K562 (cell line): ENCODE data around the gene FOXI1. TPM values are rescaled to one million over a fixed set of nuclear protein-coding genes. Genes with fewer than 3 reads are reported as not detected.

Source experiments
- ATAC-seq: fragments of 200-7000 bp; cut with Tn5 transposase; 3 replicates; pipeline ENCODE4 v1.9.1; 2020; ENCODE audit warnings: moderate library complexity
- BruUV-seq: library from RNA; stranded (reverse); fragments of 400-500 nt; replicated peaks from 2 replicates; lab custom pipeline; 2021; lab: Mats Ljungman, UMichigan
- CTCF ChIA-PET: fragments of 300-600 bp; formaldehyde crosslinking; extraction: SDS; loops from one replicate; lab custom pipeline; 2021; ENCODE audit warnings: low intra/inter-chr PET ratio; lab: Yijun Ruan, JAX
- POLR2A ChIA-PET: fragments of 300-600, 350-650 bp; sonication (Branson Sonifier 250); formaldehyde crosslinking; extraction: SDS; loops from one replicate; lab custom pipeline; 2021; ENCODE audit warnings: antibody characterized with exemption, inconsistent platforms; lab: Yijun Ruan, JAX
- DNase-seq, 4 experiments: peaks; one replicate each; pipeline versions ENCODE4 v3.0.0 to v3.0.0-alpha.2; 2011 to 2018; ENCODE audit warnings: low spot score in 3 of 4, mixed read lengths in 3 of 4; ENCODE audit errors: extremely low read depth in 1 of 4
- FAIRE-seq: peaks from 2 replicates; lab custom pipeline; 2011; peaks lifted over from hg19 to GRCh38; lab: Jason Lieb, UNC
- H2AFZ ChIP-seq: 2 replicates; pipeline ENCODE4 v1.6.0; 2011; ENCODE audit warnings: low read depth, low read length, control low read depth, inconsistent platforms
- H3K27ac ChIP-seq: fragments of 200-600 bp; 3 replicates; pipeline ENCODE4 v1.8.0; 2011; ENCODE audit warnings: low read depth, mild to moderate bottlenecking, control low read depth, inconsistent platforms, low read length, moderate library complexity, mixed read lengths; ENCODE audit errors: extremely low read depth
- H3K27me3 ChIP-seq, 2 experiments: fragments of 300-600 bp in 1 of 2; 2 replicates in 1 of 2; 3 replicates in 1 of 2; pipeline versions ENCODE4 v1.6.0 to v1.8.0; 2011; ENCODE audit warnings: inconsistent platforms in 2 of 2, low read length in 2 of 2, mild to moderate bottlenecking in 1 of 2, mixed read lengths in 1 of 2, moderate library complexity in 1 of 2; ENCODE audit not compliant: control insufficient read depth in 2 of 2, insufficient read depth in 2 of 2
- H3K36me3 ChIP-seq: fragments of 300-600 bp; 3 replicates; pipeline ENCODE4 v1.8.0; 2011; ENCODE audit warnings: mild to moderate bottlenecking, low read length, inconsistent platforms; ENCODE audit not compliant: control insufficient read depth, insufficient read depth
- H3K4me1 ChIP-seq, 2 experiments: fragments of 200-600 bp in 1 of 2; replicated peaks in 1 of 2; 2 replicates in 1 of 2; 3 replicates in 1 of 2; pipeline versions ENCODE4 v1.5.1 to v1.8.0; 2011; ENCODE audit warnings: inconsistent platforms in 2 of 2, low read length in 2 of 2, mild to moderate bottlenecking in 1 of 2, mixed read lengths in 1 of 2, moderate library complexity in 1 of 2; ENCODE audit not compliant: control insufficient read depth in 2 of 2, insufficient read depth in 2 of 2
- H3K4me2 ChIP-seq: 2 replicates; pipeline ENCODE4 v1.6.1; 2011; ENCODE audit warnings: low read length, control low read depth, inconsistent platforms, mixed read lengths; ENCODE audit not compliant: insufficient read depth
- H3K4me3 ChIP-seq: fragments of 200-600 bp; sonication (generic), shearing (Covaris generic); 2 replicates; pipeline ENCODE4 v1.5.1; 2016; ENCODE audit warnings: control low read depth, inconsistent platforms
- H3K79me2 ChIP-seq: fragments of 200-600 bp; 3 replicates; pipeline ENCODE4 v1.8.0; 2011; ENCODE audit warnings: low read length, inconsistent platforms; ENCODE audit not compliant: control insufficient read depth, insufficient read depth
- H3K9ac ChIP-seq, 2 experiments: 2 replicates each; pipeline versions ENCODE4 v1.6.0 to v1.6.1; 2011; ENCODE audit warnings: low read depth in 2 of 2, low read length in 2 of 2, control low read depth in 1 of 2, inconsistent platforms in 1 of 2, mild to moderate bottlenecking in 1 of 2, mixed read lengths in 1 of 2; ENCODE audit not compliant: insufficient read depth in 1 of 2
- H3K9me1 ChIP-seq: one replicate; pipeline ENCODE4 v1.6.0; 2011; ENCODE audit warnings: inconsistent platforms, mild to moderate bottlenecking, low read length, moderate library complexity; ENCODE audit not compliant: control insufficient read depth, insufficient read depth
- H3K9me3 ChIP-seq: replicated peaks from 2 replicates; pipeline ENCODE4 v1.5.1; 2011; ENCODE audit warnings: low read depth, low read length, inconsistent platforms; ENCODE audit not compliant: control insufficient read depth, insufficient read depth
- H4K20me1 ChIP-seq: replicated peaks from 2 replicates; pipeline ENCODE4 v1.6.1; 2011; ENCODE audit warnings: low read length, inconsistent platforms, mixed read lengths; ENCODE audit not compliant: control insufficient read depth, insufficient read depth
- BDP1 ChIP-seq: IDR thresholded peaks from 3 replicates; pipeline ENCODE4 v1.6.1; 2011; ENCODE audit not compliant: insufficient read length, insufficient read depth
- BRCA1 ChIP-seq, 2 experiments: fragments of 450-650 bp in 1 of 2; sonication (generic) in 1 of 2; formaldehyde crosslinking in 1 of 2; IDR thresholded peaks; 2 replicates each; pipeline versions ENCODE4 v1.5.0 to v1.6.1; 2017 to 2020; ENCODE audit warnings: mild to moderate bottlenecking in 1 of 2, missing genetic modification reagents in 1 of 2
- FOXJ3 ChIP-seq: sonication (generic); formaldehyde crosslinking; IDR thresholded peaks from 2 replicates; pipeline ENCODE4 v1.4.0; 2020; ENCODE audit warnings: mild to moderate bottlenecking, missing genetic modification reagents
- GABPA ChIP-seq: fragments of 200-800 bp; sonication (Bioruptor generic); conservative IDR thresholded peaks from 2 replicates; pipeline ENCODE4 v1.6.1; 2016; ENCODE audit warnings: low read depth, missing genetic modification characterization, missing compliant biosample characterization
- HNRNPLL ChIP-seq: fragments of 200-400 bp; formaldehyde crosslinking; IDR thresholded peaks from 2 replicates; pipeline ENCODE4 v1.6.1; 2017; ENCODE audit warnings: low read length, low read depth, mild to moderate bottlenecking; ENCODE audit not compliant: poor library complexity, severe bottlenecking
- L3MBTL2 ChIP-seq: fragments of 450-650 bp; IDR thresholded peaks from 2 replicates; pipeline ENCODE4 v1.6.1; 2016; ENCODE audit warnings: mild to moderate bottlenecking, moderate library complexity
- NBN ChIP-seq: fragments of 450-650 bp; IDR thresholded peaks from 2 replicates; pipeline ENCODE4 v1.6.1; 2016; ENCODE audit warnings: low read depth, mild to moderate bottlenecking
- NFYB ChIP-seq: IDR thresholded peaks from 2 replicates; pipeline ENCODE4 v1.6.1; 2011; ENCODE audit warnings: mild to moderate bottlenecking, moderate library complexity; ENCODE audit not compliant: insufficient read length; ENCODE audit errors: extremely low read depth
- POLR2AphosphoS5 ChIP-seq: IDR thresholded peaks from 2 replicates; pipeline ENCODE4 v1.6.1; 2011; ENCODE audit warnings: mild to moderate bottlenecking, low read depth, low read length, moderate library complexity; ENCODE audit not compliant: control insufficient read depth, insufficient read depth
- RAD21 ChIP-seq, 2 experiments: fragments of 250-450 bp in 1 of 2; fragments of 450-650 bp in 1 of 2; sonication (Bioruptor Pico) in 1 of 2; formaldehyde crosslinking in 1 of 2; IDR thresholded peaks in 1 of 2; conservative IDR thresholded peaks in 1 of 2; 2 replicates each; pipeline versions ENCODE4 v1.4.0 to v1.8.0; 2020 to 2022; ENCODE audit warnings: mild to moderate bottlenecking in 2 of 2, moderate library complexity in 1 of 2
- RAD51 ChIP-seq: fragments of 450-650 bp; IDR thresholded peaks from 2 replicates; pipeline ENCODE4 v1.7.1; 2016; ENCODE audit warnings: low read depth, mild to moderate bottlenecking, borderline replicate concordance
- RB1 ChIP-seq: fragments of 450-650 bp; IDR thresholded peaks from 2 replicates; pipeline ENCODE4 v1.6.1; 2017; ENCODE audit warnings: low read depth, mild to moderate bottlenecking
- SMAD2 ChIP-seq: fragments of 150-350 bp; IDR thresholded peaks from 2 replicates; pipeline ENCODE4 v1.6.1; 2014; ENCODE audit warnings: low read depth, mild to moderate bottlenecking, low read length
- SUPT5H ChIP-seq: fragments of 450-650 bp; IDR thresholded peaks from 2 replicates; pipeline ENCODE4 v1.6.1; 2016
- TEAD4 ChIP-seq, 2 experiments: sonication (generic) in 1 of 2; formaldehyde crosslinking in 1 of 2; IDR thresholded peaks; 2 replicates each; pipeline versions ENCODE4 v1.6.1 to v1.8.0; 2012 to 2022; ENCODE audit warnings: borderline replicate concordance in 1 of 2, inconsistent platforms in 1 of 2, low read length in 1 of 2, mild to moderate bottlenecking in 1 of 2, missing genetic modification reagents in 1 of 2
- ZBTB7A ChIP-seq: IDR thresholded peaks from 2 replicates; pipeline ENCODE4 v1.6.1; 2011; ENCODE audit warnings: low read depth, mild to moderate bottlenecking, low read length, moderate library complexity, borderline replicate concordance; ENCODE audit not compliant: control insufficient read depth
- ZNF140 ChIP-seq: fragments of 250-450 bp; sonication (Bioruptor Pico); IDR thresholded peaks from 2 replicates; pipeline ENCODE4 v1.8.0; 2021; ENCODE audit warnings: moderate library complexity, mild to moderate bottlenecking, inconsistent platforms
- ZNF764 ChIP-seq: fragments of 250-450 bp; sonication (Bioruptor Pico); IDR thresholded peaks from 2 replicates; pipeline ENCODE4 v1.4.0; 2020; ENCODE audit warnings: low read depth, mild to moderate bottlenecking, moderate library complexity
- WGBS: fragments of 100-300 bp; shearing (Covaris generic); methylation state at CpG from one replicate; pipeline ENCODE4 v1.1.6; 2016; ENCODE audit warnings: low coverage, mixed read lengths; ENCODE audit not compliant: insufficient coverage; ENCODE audit errors: missing lambda C conversion rate; 5-methylcytosine and 5-hydroxymethylcytosine counted together
- in situ Hi-C: fragments of 300-500 bp; cut with MboI; formaldehyde crosslinking; loops from 4 replicates; pipeline ENCODE4 v1.15.0; 2018; ENCODE audit warnings: inconsistent platforms, mixed read lengths
- intact Hi-C: fragments of 100-400 bp; cut with micrococcal nuclease; formaldehyde crosslinking; loops from 2 replicates; pipeline ENCODE4 v1.14.2; 2022
- polyA plus RNA-seq, 8 experiments: library from polyadenylated mRNA; depleted of rRNA in 4 of 8; stranded (reverse) in 5 of 8; unstranded in 3 of 8; fragments of >200 nt; fragmentation: Nextera tagmentation in 2 of 8; fragmentation: Illumina TruSeq in 1 of 8; extraction: Ambion mirVana in 2 of 8; extraction: Trizol in 1 of 8; gene quantifications; 2 replicates each; pipeline versions ENCODE4 v1.2.1 to v1.2.3, GENCODE V29; 2011 to 2014; ENCODE audit warnings: inconsistent platforms in 1 of 8, missing spikeins in 1 of 8
- total RNA-seq, 7 experiments: library from RNA; depleted of rRNA in 6 of 7; stranded (reverse); fragments of >200 nt in 6 of 7; fragmentation: Illumina TruSeq in 2 of 7; extraction: Trizol in 2 of 7; gene quantifications; 2 replicates each; pipeline versions ENCODE4 v1.2.1 to v1.2.3, GENCODE V29; 2011 to 2021; ENCODE audit warnings: low replicate concordance in 1 of 7
- TF ChIP-seq, protein P1 (sequence below): sonication (generic); formaldehyde crosslinking; IDR thresholded peaks from 2 replicates; pipeline ENCODE4 v1.8.0; 2022; ENCODE audit warnings: mild to moderate bottlenecking, missing genetic modification reagents, borderline replicate concordance

Gene FOXI1
- total and polyA plus RNA-seq, 9 of the 15 experiments (the other 6 are each of a cell fraction or from before 2014, with no cell fraction given): not detected

DNA sequence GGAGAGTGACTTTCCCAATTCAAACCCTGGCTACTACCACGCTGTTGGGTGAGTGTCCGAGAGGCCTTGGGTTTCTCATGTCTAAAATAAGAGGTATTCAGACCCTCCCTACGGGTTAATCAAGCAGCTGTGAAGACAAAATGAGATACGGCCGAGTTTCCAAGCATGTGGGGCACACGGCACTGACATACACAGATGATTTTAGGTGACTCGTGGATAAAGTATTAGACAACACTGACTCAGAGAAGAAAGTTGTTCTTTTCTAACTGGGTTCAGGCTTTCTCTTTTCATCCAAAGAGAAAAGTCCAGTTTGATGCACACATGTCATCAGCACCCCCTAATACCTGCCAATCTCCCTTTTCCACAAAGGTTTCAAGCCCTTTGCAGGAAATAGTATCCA, 15.6 kb downstream of the FOXI1 start (continued):
- TF ChIP-seq ZNF764 (CRISPR knock-in tag): no peak
- TF ChIP-seq ZNF140: no peak
- no peak for TF ChIP-seq GABPA (tag)
- TF ChIP-seq TEAD4 (IDR thresholded peaks at IDR 0.05; ENCODE audit: low read length): no peak
- TF ChIP-seq TEAD4 (CRISPR knock-in tag; IDR thresholded peaks at IDR 0.05; ENCODE audit: borderline replicate concordance): no peak
- TF ChIP-seq BDP1: no peak
- TF ChIP-seq L3MBTL2: no peak
- no peak for TF ChIP-seq POLR2AphosphoS5
- no peak for TF ChIP-seq HNRNPLL
- no peak for TF ChIP-seq SMAD2

DNA sequence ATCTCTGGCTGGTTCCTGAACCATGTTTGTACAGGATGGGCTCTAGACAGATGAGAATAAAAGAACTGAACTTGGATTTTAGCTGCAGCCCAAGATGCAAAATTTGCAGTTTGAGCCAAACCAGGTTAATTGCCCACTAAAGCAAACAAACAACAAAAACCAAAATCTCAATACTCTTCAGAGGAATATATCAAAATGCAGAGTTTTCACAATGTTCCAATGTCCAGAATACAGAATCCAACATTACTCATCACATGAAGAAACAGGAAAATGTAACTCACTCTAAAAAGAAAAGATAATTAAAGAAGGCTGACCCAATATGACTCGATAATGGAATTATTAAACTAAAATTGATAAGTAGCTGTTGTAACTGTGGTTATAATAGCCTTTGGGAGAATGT, 20.4 kb downstream of the FOXI1 start:
- Histone ChIP-seq H3K9me1 (no peaks in the 10 kb centered on the region), H3K27me3 (peaks cover 3 to 5% of the 10 kb centered on the region in 2 experiments; a peak in 2 of 5 replicates), H3K36me3 (no peaks in the 10 kb centered on the region), H3K27ac (no peak overlapping the region), H4K20me1 (no peaks in the 10 kb centered on the region), H2AFZ (no peak overlapping the region), H3K4me1 (no peaks in the 10 kb centered on the region), H3K4me2 (no peak overlapping the region), H3K4me3 (no peak overlapping the region), H3K79me2 (no peaks in the 10 kb centered on the region), H3K9me3 (no peaks in the 10 kb centered on the region), H3K9ac (no peak overlapping the region)
- intact Hi-C loops (no loop called here), in situ Hi-C loops (no loop called here)
- FAIRE-seq (no peak), ATAC-seq (no peak), DNase-seq (no peak)
- POLR2A ChIA-PET: no interaction called here
- WGBS: 0% methylated on average over 1 of the region's 1 CpG
- CTCF ChIA-PET: no interaction called here
- BruUV-seq: no TSS peak
- TF ChIP-seq NBN (no peak), RB1 (no peak), RAD21 (CRISPR knock-in tag; conservative IDR thresholded peaks at IDR 0.05 in 1 of 2, IDR thresholded peaks at IDR 0.05 in 1 of 2) (no peak), RAD51 (no peak), BRCA1 (IDR thresholded peaks at IDR 0.05) (no peak), BRCA1 (CRISPR knock-in tag; IDR thresholded peaks at IDR 0.05) (no peak), SUPT5H (no peak), FOXJ3 (no peak), ZBTB7A (no peak), NFYB (no peak)
- TF ChIP-seq, protein P1, sequence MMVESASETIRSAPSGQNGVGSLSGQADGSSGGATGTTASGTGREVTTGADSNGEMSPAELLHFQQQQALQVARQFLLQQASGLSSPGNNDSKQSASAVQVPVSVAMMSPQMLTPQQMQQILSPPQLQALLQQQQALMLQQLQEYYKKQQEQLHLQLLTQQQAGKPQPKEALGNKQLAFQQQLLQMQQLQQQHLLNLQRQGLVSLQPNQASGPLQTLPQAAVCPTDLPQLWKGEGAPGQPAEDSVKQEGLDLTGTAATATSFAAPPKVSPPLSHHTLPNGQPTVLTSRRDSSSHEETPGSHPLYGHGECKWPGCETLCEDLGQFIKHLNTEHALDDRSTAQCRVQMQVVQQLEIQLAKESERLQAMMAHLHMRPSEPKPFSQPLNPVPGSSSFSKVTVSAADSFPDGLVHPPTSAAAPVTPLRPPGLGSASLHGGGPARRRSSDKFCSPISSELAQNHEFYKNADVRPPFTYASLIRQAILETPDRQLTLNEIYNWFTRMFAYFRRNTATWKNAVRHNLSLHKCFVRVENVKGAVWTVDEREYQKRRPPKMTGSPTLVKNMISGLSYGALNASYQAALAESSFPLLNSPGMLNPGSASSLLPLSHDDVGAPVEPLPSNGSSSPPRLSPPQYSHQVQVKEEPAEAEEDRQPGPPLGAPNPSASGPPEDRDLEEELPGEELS (CRISPR knock-in tag): no peak
